ENCODE results near the gene ARMC2. TPM values are rescaled to one million over a fixed set of nuclear protein-coding genes. Genes with fewer than 3 reads are reported as not detected.
"Not testable (repeated sequence)": the region's sequence is repeated elsewhere in the genome, so short reads cannot be mapped to it uniquely, and the experiment has no call there.

ARMC2 gene
- polyA plus RNA-seq, 3 donors: 10.7 to 16.1 (median 14.4) TPM

- no peak for DNase-seq
Observed at GRCh38 chr6:108916026-108916686, 67.9 kb downstream of the ARMC2 start.

GRCh38 chr6:108920751-108921150 lies 72.5 kb downstream of the ARMC2 start:
- no peak for DNase-seq

GRCh38 chr6:108921547-108922361 lies 73.5 kb downstream of the ARMC2 start:
- no peak for DNase-seq

- DNase-seq: no peak
Observed at GRCh38 chr6:108922499-108922898, 74.3 kb downstream of the ARMC2 start.

- DNase-seq: no peak
Observed at GRCh38 chr6:108927927-108928326, 79.7 kb downstream of the ARMC2 start.

- no peak for DNase-seq
Observed at GRCh38 chr6:108928650-108929049, 80.4 kb downstream of the ARMC2 start.

- DNase-seq: not testable (repeated sequence)
Observed at GRCh38 chr6:108931090-108931489, 82.9 kb downstream of the ARMC2 start.

GRCh38 chr6:108937170-108937569 lies 88.9 kb downstream of the ARMC2 start:
- no peak for DNase-seq

GRCh38 chr6:108940741-108941140 lies 92.5 kb downstream of the ARMC2 start:
- no peak for DNase-seq

GRCh38 chr6:108941281-108941680 lies 93.1 kb downstream of the ARMC2 start:
- no peak for DNase-seq

- DNase-seq: no peak
Observed at GRCh38 chr6:108941859-108942258, 93.6 kb downstream of the ARMC2 start.

GRCh38 chr6:108942556-108943492 lies 94.6 kb downstream of the ARMC2 start:
- DNase-seq: no peak

GRCh38 chr6:108944071-108944470 lies 95.8 kb downstream of the ARMC2 start:
- DNase-seq: no peak

GRCh38 chr6:108944707-108945680 lies 96.8 kb downstream of the ARMC2 start:
- DNase-seq: no peak

- DNase-seq: no peak
Observed at GRCh38 chr6:108945681-108946159, 97.5 kb downstream of the ARMC2 start.

- no peak for DNase-seq
Observed at GRCh38 chr6:108946695-108947094, 98.5 kb downstream of the ARMC2 start.

GRCh38 chr6:108947114-108947854 lies 99.1 kb downstream of the ARMC2 start:
- peak; percentile 58 for DNase-seq

GRCh38 chr6:108948181-108948661 lies 100.0 kb downstream of the ARMC2 start:
- peak; percentile 54 for DNase-seq

GRCh38 chr6:108951351-108951953 lies 103.2 kb downstream of the ARMC2 start:
- DNase-seq: no peak
